CD1c-positive myeloid dendritic cell (primary cell): ENCODE results near the gene UBE3D.
"Not testable (repeated sequence)": the region's sequence is repeated elsewhere in the genome, so short reads cannot be mapped to it uniquely, and the experiment has no call there.

Source experiments
- DNase-seq: peaks from one replicate; pipeline ENCODE4 v3.0.0-alpha.2; 2016; ENCODE audit errors: extremely low spot score

UBE3D gene

DNA sequence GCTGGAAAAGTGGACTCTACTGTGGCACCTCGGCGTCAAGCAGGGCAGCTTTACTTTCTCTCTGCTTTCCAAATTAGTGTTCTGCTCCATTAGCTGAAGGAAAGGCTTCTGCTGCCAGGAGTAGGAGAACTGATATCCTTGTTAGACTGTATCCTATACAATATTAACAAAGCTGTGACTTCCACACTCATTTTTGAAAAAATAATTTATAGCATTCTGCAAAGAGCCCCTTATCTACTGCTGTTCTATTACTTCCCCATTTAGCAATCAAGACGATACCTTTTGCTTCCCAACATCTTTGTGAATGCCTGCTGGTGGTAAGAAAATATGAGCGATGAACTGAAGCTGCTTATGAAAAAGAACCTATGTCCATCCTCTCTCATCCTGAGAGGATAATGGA, 151.1 kb downstream of the UBE3D start:
- no peak for DNase-seq

DNA sequence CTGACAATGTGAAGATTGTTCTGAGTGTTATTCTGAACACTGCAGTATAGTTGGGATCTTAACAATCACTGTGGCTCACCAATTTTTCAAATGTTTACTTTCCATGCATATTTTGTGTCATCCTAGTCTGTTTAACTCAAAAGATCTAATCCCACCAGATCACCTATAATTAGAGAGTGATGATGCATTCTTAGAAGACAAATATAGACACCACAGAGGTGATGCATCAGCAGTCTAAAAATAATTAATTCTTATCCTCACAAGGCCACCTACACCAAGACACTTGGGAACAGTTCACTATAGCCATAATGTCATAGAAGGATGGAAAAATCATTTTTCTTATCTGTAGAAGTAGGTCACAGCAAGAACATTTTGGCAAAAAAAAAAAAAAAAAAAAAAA, 154.8 kb downstream of the UBE3D start:
- no peak for DNase-seq

DNA sequence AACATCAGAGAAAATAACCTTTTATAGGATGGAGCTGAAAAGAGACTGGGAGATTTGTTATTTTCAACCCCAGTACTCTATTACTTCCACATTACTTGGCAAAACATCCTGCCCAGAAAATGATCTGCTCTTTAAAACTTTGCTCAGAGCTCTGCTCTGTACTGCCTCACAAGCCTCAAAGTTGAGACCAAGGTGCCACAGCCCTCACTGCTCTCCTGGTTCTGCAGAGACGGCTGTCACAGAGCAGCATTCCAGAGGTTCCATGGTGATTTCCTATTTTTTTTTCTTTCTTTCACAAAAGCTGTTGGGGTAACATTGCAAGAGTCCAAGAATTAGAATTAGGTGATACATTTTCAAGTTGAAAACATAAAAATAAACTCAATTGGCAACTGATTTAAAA, 155.2 kb downstream of the UBE3D start:
- DNase-seq: no peak

DNA sequence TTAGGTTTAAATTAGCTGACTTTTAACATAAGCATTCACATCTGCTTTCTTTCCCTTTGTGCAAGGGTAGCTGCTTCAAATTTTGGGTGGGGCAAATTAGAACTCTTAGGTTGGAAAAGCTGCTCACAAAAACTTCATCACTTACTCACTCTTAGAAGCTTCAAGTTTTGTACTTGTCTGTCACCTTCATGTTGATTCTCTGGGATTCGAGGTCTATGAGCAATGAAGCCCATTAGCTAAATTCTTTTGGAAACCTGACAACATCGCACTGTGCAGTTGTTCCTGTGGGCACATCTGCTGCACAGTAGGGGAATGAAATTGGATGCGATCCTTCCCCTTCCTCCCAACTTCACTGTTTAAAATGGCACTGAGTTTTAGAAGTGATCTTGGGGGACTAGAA, 156.1 kb downstream of the UBE3D start:
- DNase-seq: no peak

DNA sequence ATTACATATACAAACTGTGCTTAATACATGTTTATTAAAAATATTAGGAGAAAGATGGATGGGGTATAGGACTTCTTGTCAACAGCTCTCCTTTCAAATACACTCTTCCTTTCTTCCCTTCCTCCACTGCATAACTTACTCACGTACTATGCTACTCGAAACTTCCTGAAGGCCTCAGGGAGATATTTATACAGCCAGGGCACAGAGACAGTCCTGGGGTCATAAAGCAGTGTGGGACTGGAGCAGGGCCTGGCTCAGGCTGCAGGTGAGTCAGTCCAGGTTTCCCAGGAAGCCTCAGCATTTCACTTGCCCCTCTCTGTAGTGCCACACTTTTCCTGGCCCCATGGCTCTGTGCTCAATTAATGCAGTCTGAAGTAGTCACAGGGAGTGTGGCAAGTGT, 157.0 kb downstream of the UBE3D start:
- no peak for DNase-seq

DNA sequence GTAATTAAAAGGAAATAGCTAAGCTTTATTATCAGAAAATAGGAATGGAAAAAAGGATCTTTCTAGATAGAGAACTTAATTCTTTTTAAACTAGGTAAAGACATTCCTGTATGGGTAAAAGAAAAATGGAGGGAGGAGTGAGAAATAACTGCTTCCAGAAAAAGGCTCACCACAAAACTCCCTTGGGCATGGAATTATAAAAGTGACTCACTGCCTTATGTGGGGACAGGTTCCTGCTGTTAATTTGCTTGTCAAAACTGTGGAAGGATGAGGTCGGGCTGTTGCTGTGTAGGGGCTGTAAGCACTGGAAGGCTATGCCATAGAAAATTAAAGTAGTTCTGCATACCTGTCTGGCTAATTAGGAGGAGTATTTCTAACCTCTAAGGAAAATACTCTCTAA, 158.7 kb downstream of the UBE3D start:
- DNase-seq: no peak

DNA sequence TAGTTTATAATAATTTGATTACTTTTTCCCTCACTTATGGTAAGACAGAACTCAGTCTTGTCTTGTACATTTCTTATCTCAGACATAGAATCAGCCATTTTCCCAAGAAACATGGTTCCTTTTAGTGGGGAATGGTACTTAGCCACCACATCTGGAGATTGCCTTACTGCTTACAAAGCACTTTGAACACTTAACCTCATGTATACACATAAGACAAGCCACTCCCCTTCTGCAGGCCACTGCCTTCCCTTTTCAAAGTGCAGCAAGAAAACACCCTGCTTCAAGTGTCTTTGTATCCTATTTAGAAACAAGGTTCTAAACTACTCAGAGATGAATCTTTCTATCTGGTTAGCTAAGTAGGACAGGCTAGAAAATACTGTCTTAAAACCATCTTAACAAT, 159.2 kb downstream of the UBE3D start:
- DNase-seq: no peak

DNA sequence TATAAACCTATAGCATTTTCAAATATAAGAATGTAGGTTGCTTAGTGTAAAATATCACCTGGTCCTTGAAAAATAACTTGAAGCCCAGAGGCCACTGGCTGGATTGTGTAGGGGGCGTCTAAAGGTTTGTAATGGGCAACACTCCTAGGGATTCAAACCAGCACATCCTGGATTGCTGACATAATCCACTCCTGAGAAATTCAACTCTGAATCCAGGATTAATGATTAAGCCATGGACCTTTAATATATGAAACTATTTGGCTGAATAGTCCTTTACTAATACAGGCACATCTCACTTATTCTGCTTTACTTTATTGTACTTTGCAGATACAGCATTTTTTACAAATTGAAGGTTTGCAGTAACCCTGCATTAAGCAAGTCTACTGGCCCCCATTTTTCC, 160.8 kb downstream of the UBE3D start:
- DNase-seq: no peak

DNA sequence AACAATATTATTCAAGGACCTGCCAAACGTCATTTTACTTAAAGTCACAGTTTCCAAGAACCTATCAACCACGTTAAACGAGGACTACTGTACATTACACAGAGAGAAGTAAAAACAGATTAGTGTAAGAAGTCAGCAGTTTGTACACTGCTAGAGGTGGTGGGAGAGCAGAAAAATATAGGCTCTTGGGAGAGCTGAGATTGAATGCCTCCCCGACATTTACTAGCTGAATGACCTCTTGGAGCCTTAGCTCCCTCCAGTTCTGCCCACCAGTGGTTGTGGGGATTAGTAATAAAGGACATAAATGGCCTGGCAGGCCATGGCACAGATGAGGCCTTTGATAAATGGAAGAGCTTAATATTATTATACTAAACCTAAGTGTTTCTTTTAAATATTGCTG, 161.4 kb downstream of the UBE3D start:
- no peak for DNase-seq

DNA sequence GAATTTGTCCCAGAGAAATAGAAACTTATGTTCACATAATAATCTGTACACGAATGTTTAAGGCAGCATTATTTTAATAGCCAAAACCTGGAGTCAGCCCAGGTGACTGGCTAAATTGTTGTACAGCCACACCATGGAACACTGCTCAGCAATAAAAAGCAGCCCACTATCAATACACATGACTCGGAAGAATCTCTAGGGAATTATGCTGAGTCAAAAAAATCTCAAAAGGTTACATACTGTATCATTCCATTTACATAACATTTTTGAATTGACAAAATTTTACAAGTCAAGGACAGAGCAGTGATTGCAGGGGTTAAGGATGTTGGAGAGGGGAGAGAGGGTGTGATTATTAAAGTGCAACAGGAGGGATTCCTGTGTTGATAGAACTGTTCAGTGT, 163.4 kb downstream of the UBE3D start:
- DNase-seq: no peak

DNA sequence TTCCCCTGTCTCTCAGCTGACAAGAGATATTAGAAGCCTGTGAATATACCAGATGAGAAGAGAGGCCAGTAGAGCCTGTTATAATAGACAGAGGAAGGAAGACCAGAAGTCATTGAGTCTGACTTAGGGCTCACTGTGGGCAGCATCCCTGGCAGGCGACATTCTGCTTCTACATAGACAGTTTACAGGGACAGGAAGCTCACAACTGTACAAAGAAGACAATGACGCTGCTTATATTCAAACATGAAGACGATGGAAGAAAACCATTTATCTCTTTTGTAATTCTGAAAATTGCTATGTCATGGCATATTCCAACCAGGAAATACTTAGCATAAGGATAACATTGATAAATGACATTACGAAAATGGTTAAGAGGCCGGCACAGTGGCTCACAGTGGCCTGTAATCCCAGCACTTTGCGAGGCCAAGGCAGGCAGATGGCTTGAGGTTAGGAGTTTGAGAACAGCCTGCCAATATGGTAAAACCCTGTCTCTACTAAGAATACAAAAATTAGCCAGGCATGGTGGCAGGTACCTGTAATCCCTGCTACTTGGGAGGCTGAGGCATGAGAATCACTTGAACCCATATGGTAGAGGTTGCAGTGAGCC, 170.9 kb downstream of the UBE3D start:
- DNase-seq: no peak

DNA sequence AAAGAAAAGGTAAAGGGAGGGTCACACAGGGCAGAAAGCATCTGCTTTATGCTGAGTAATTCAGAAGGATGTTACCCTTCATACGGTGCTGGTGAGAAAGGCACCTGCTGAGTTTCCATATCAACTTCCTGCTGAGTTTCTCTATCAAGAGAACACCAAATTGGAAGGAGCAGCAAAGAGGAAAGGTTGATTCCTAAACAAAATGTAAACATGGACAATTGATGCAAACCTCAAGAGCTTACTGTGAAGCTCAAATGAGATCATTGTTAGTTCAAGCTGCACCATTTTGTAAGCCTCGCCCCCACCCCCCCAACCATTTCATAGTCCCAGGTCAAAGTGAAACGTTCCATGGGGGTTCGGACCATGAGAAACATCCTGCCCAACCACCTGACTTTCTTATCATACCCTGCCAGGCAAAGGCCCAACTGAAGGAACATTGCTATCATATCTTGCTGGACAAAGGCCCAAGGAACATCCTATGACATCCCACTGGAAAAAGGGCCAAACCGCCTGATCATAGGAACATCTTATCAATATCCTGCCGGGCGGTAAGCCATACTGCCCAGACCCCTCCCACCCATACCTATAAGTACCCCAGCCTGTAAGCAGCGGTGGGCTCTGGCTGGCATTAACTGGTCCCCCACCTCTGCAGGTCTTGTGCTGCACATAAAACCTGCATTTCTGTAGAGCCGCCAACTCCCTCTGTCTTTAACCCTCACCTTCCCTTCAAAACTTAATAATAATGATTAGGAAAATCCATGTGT, 171.6 kb downstream of the UBE3D start:
- no peak for DNase-seq

DNA sequence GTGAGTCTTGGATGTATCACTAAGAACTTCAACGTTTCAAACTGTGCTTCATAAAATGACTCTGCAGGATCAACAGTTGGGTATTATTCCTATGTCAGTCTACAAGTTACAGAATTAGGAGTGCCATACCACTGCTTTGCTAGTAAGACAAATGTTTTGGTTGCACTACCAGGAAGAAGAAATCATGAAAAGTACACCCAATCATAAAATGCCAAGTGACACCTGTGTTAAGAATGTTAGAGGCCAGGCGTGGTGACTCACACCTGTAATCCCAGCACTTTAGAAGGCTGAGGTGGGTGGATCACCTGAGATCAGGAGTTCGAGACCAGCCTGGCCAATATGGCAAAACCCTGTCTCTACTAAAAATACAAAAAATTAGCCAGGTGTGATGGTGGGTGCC, 174.1 kb downstream of the UBE3D start:
- not testable (repeated sequence) for DNase-seq

DNA sequence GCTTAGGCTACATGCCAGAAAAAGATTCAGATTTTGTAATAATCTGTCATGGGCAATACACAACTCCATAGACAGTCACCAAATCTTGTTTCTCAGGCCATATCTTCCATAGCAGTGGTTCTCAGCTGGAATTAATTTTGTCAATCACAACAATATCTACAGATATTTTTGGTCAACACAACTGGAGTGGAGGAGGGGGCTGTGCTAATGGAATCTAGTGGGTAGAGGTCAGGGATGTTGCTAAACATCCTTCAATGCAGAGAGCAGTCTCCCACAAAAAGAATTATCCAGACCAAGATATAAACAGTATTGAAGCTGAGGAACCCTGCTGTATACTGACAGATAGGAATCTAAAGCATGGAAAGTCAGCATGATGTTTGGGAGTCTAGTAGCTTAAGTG, 174.6 kb downstream of the UBE3D start:
- DNase-seq: no peak

DNA sequence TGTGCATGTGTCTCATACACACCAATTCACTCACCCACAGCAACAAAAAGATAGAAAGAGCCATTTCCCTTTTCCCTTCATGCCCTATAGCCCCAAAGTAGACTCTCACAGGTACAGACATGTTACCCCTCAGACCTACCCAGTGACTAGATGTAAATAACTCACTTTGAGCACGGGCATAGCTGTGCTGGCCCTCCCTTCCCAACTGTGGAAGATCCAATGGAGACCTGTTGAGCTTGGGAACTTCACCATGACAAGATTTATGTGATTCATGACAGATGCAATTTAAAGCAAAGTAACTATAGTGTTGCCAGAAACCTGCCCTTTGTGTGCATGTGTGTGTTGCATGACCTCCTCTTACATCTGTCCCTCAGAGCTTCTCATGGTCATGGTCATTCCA, 175.4 kb downstream of the UBE3D start:
- DNase-seq: no peak

DNA sequence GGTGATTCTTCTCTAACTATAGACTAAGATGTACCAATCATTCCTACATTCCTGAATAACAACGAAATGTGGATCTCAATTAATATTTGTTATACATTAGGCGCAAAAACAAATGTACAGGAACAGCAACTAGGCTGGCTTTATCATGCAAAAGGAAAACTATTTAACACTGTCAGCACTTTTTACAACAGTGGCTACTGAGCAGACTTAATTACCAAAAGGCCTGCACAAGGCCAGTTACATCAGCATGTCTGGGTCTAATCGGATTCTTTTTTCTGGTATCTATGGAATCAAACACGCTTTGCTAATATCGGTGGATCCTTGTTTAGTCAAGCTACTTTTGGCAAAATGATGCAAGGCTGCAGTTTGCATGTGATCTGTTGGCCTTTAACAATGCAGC, 176.5 kb downstream of the UBE3D start:
- no peak for DNase-seq

DNA sequence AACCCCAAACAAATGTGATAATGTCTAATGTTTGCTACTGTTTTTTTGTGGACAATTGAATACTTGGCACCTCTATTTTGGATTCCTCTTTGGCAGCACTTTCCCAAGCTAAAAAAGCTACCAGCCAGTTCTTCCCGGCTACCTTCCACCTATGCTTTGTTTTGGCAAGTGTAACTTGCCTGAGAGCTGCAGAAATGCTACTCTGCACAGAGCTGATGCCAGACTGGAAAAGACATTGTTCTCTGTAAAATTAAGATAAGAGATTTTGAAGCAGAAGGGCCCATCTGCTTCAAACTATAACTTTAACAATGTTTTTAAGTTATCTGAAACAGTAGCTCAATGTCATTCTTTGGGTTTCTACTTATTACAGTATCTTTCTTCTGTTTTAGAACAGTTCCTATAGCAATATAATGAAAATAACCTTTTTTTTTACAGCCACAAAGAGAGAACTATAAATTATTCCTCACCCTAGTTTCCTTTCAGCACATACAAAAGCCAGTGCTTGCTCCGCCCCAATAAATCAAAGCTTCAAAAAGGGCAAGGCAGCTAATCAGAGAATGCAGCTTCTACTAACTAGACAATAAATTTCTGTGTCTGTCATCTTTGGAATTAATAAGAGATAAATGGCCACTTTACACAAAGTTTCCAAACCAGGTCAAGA, 183.1 kb downstream of the UBE3D start:
- no peak for DNase-seq

DNA sequence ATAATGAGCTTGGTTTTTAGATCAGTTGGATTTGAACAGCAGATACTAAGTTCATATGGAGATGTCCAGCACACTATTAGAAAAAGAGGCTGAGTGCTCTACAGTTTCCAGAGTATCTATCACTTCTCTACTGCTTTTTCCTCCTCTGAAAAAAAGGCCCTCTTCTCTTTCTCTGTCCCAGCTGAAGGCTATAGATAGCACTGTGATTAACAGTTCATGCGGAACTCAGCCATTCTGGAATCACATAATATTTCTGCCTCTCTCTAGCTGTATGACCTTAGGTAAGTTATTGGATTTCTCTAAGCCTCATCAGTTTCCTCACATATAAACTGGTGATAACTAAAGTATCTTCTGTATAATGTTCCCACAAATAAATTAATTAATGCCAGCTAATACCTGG, 184.1 kb downstream of the UBE3D start:
- DNase-seq: no peak

DNA sequence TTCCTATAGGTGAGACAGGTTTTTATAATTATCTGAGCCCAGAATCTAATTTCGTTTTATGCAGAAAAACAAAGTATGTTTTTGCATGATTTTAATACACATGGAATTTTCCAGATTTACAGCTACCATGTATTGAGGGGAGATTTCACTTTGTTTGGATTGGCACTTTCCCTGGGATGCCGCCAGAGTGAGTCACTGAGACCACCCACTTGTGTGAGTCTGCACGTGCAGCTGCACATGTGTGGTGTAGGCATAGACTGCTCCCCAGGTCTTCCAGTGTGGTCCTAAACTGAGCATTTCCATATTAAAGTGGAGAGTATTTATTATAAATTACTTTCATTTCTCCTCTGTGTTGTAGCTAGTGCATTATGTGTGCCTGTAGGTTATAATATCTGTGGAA, 186.8 kb downstream of the UBE3D start:
- DNase-seq: no peak

DNA sequence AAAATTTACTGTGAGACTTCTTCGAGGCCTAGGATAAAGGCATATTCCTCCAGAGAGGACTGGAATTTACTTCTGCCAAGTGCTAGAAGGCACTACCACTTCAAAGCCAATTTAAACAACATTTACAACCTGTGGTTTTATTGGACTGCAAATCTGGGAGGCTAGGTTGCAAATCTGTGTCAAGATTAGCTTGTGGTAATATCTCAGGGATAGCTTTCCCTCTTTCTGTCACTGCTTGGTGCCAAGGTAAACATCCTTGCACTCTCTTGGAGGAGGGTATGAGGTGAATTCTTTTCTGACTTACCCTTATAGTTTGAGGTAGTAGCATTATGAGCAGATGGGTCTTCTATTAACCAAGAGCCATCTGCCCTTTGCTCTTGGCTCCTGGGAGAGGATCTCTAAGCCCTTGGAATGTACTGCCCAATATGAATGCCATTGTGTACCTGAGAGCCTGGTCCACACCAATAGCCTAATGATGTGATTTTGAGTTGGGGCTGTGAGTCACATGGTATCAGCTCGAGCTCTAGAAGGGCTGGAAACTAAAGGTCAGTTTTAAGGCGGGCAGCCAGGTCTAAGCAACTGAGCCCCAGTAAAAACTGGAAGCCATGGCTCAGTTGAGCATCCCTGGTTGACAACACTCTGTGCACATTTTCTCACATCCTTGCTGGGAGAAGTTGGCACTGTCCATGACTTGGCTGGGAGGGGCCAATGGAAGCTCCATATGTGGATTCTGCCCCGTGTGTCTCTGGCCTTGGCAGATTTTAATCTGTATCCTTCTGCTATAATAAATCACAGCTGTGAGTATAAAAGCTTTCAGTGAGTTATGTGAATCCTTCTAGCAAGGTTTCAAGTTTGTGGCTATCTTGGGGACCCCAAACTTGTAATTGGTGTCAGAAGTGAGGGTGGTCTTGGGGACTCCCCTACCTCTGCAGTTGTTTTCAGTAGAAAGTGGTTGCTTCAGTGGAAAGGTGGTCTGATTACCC, 188.1 kb downstream of the UBE3D start:
- DNase-seq: no peak

DNA sequence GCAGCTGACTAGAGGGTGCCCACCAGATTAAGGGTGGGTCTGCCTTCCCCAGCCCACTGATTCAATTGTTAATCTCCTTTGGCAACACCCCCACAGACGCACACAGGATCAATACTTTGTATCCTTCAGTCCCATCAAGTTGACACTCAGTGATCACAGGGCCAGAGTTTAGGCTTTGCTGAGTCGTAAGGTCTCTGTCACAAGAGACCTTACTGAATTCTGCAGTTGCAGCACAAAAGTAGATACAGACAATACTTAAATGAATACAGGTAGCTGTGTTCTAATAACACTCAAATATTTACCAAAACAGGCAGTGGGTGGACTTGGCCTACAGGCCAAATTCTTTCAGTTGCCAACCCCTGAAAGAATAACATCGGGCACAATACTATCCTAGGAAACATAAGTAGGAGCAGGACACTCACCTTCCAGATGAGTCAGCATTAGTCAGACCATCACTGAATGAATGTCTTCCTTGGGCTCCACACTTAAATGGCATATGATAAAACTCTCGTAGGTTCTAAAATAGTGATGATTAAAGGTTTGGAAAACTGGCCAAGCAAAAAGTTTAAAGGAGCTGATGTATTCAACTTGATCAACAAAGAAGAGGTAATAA, 190.0 kb downstream of the UBE3D start:
- no peak for DNase-seq

DNA sequence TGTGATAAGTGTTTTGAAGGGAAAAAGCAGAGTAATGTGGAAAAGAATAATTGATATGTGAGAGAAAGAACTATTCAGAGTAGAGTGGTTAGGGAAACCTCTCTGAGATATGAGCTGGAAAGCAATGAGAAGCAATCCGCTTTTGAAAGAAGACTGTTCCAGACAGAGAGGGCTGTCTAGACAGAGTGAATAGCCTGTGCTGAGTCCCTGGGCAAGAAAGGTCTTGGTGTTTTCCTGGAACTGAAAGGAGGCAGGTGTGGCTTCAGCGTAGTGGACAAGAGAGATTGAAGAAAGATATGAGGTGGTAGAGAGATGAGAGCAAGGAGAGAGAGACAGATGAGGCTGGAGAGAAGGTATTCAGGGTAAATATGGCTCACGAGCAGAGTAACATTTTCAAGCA, 190.8 kb downstream of the UBE3D start:
- DNase-seq: no peak
